Dendritic cell treated with granulocyte-macrophage colony-stimulating factor and Interleukin-4, amounts not matched to agents 40 ng/mL and 50 ng/mL, for 4 days (primary cell): Measurements from ENCODE around the gene IGF2BP1.
"Not testable (repeated sequence)": the region's sequence is repeated elsewhere in the genome, so short reads cannot be mapped to it uniquely, and the experiment has no call there.

Experiments
- H3K27ac Mint-ChIP-seq: one replicate; pipeline ENCODE4 v1.8.0; 2022; ENCODE audit warnings: mild to moderate bottlenecking, mixed read lengths
- H3K27me3 Mint-ChIP-seq: one replicate; pipeline ENCODE4 v1.8.0; 2022; ENCODE audit warnings: mild to moderate bottlenecking, mixed read lengths
- H3K36me3 Mint-ChIP-seq: one replicate; pipeline ENCODE4 v1.8.0; 2022; ENCODE audit warnings: low read depth, mixed read lengths
- H3K4me1 Mint-ChIP-seq: one replicate; pipeline ENCODE4 v1.8.0; 2022; ENCODE audit warnings: low read depth, mixed read lengths
- H3K4me3 Mint-ChIP-seq: one replicate; pipeline ENCODE4 v1.8.0; 2022; ENCODE audit warnings: mild to moderate bottlenecking, moderate library complexity, mixed read lengths
- H3K9me3 Mint-ChIP-seq: one replicate; pipeline ENCODE4 v1.8.0; 2022; ENCODE audit warnings: mixed read lengths
- intact Hi-C: fragments of 100-400 bp; cut with micrococcal nuclease; formaldehyde crosslinking; loops from one replicate; pipeline ENCODE4 v1.15.0; 2022

The IGF2BP1 gene

DNA sequence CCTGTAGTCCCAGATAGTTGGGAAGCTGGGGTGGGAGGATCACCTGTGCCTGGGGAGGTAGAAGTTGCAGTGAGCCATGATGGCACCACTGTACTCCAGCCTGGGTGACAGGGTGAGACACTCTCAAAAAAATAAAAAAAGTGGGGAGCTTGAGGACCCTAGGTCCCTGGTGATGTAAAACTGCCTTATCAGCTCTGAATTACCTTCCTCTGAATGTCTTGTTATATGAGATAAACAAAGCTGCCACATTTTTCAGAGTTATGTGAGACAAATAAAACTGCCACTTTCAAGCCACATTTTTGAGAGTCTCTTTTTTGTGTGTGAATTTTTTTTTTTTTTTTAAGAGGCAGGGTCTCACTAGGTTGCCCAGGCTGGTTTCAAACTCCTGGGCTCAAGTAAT is 103.4 kb downstream of the IGF2BP1 start:
- H3K4me3 Mint-ChIP-seq: no peak overlapping the region
- H3K4me1 Mint-ChIP-seq: no peaks in the 10 kb centered on the region
- H3K27me3 Mint-ChIP-seq: peaks cover 13% of the 10 kb centered on the region

DNA sequence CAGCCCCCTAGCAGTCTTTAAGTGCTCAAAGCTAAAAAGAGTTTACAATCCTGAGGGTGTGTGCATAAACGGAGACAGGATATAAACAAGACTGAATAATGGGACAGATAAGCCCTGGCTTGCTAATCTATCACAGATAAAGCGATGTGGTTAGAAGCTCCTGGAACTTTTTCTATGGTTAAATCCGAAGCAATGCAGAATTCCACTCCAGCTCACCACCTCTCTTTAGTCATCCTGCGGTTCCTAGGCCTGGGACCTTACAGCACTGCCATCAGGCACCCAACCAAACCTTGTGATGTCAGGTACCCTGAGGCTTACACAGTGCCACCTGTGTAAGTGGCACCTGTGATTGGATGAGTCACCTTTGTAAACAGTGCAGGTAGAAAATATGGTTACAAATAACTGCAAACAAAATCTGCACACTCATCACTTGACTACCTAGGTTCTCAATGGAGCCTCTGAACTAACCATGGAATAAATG is 103.9 kb downstream of the IGF2BP1 start:
- no peak overlapping the region for H3K4me3 Mint-ChIP-seq
- no peaks in the 10 kb centered on the region for H3K36me3 Mint-ChIP-seq
- peaks cover 13% of the 10 kb centered on the region for H3K27me3 Mint-ChIP-seq
- H3K4me1 Mint-ChIP-seq: no peaks in the 10 kb centered on the region
- intact Hi-C loops: no loop called here
- no peak overlapping the region for H3K27ac Mint-ChIP-seq
- H3K9me3 Mint-ChIP-seq: no peaks in the 10 kb centered on the region

More for the DNA sequence above, 103.4 kb downstream of the IGF2BP1 start:
- no peaks in the 10 kb centered on the region for H3K36me3 Mint-ChIP-seq
- H3K9me3 Mint-ChIP-seq: no peaks in the 10 kb centered on the region
- intact Hi-C loops: no loop called here
- H3K27ac Mint-ChIP-seq: no peak overlapping the region

DNA sequence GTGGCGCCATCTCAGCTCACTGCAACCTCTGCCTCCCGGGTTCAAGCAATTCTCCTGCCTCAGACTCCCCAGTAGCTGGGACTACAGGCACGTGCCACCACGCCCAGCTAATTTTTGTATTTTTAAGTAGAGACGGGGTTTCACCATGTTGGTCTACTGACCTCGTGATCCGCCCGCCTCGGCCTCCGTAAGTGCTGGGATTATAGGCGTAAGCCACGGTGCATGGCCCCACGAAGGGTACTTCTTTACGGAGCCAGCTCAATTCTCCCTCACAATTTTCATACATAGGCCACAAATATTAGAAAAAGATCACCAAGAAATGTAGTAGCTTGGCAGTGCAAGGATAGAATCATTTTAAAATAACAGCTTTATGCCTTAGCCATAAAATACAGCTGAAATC is 106.2 kb downstream of the IGF2BP1 start:
- H3K4me3 Mint-ChIP-seq, H3K9me3 Mint-ChIP-seq, H3K36me3 Mint-ChIP-seq, H3K4me1 Mint-ChIP-seq, H3K27ac Mint-ChIP-seq, intact Hi-C loops: not testable (repeated sequence)
- H3K27me3 Mint-ChIP-seq: peaks cover 23% of the 10 kb centered on the region

DNA sequence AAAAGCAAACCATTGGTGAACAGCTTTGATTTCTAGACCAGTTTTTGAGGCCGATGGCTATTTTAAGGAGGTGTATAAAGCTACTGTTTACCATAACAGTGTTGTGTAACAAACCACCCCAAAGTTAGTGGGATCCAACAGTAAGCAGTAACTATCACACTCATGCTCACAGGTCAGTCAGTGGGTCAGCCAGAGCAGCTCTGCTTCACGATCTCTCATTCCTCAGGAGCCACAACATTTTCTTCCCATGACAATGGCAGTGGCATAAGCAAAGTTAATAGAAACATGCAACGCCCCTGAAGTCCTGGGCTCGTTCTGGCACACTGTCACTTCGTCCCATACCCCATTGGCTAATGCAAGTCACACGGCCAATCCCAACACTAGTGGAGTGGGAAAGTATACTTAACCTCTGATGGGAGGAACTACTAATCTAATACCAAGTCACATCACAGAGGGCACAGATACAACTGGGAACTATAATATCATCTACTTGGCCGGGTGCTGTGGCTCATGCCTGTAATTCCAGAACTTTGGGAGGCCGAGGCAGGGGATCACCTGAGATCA is 107.4 kb downstream of the IGF2BP1 start:
- Mint-ChIP-seq H3K4me3 (no peak overlapping the region), H3K27ac (no peak overlapping the region), H3K4me1 (no peaks in the 10 kb centered on the region), H3K9me3 (no peaks in the 10 kb centered on the region), H3K36me3 (no peaks in the 10 kb centered on the region), H3K27me3 (peaks cover 25% of the 10 kb centered on the region)
- intact Hi-C loops: no loop called here
